ENCODE data around the gene PPP1R13L.

DNA sequence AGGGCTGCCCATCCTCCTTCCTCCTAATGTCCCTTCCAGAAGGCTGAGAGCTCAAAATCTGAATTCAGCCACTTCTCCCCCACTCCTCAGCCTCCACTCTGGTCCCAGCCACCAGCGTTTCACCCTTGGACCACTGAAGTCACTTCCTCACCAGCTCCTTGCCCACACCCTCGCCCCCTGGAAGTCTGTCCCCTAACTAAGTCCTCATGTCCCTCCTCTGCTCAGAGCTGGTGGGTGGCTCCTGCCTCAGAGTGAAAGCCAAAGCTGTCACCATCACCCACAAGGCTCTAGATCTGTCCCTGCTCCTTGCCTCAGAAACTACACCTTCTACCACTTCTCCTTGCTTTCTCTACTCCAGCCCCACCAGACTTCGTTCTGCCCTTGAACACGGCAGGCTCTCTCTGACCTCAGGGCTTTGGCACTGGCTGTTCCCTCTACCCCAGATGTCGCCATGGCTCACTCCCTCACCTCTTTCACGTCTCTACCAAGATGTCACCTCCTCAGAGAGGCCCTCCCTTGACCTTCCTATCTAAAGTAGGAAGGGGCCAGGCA is 17.2 kb upstream of the PPP1R13L start:
- no peak for TF ChIP-seq EP300 (IDR thresholded peaks at IDR 0.05)
- TF ChIP-seq, protein P1, sequence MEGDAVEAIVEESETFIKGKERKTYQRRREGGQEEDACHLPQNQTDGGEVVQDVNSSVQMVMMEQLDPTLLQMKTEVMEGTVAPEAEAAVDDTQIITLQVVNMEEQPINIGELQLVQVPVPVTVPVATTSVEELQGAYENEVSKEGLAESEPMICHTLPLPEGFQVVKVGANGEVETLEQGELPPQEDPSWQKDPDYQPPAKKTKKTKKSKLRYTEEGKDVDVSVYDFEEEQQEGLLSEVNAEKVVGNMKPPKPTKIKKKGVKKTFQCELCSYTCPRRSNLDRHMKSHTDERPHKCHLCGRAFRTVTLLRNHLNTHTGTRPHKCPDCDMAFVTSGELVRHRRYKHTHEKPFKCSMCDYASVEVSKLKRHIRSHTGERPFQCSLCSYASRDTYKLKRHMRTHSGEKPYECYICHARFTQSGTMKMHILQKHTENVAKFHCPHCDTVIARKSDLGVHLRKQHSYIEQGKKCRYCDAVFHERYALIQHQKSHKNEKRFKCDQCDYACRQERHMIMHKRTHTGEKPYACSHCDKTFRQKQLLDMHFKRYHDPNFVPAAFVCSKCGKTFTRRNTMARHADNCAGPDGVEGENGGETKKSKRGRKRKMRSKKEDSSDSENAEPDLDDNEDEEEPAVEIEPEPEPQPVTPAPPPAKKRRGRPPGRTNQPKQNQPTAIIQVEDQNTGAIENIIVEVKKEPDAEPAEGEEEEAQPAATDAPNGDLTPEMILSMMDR (IDR thresholded peaks at IDR 0.05), result no peak
- TF ChIP-seq POLR2A (IDR thresholded peaks at IDR 0.05), result no peak
- TF ChIP-seq POLR2AphosphoS5 (IDR thresholded peaks at IDR 0.05), result no peak

Data from gastroesophageal sphincter (tissue), 3 donors.